ENCODE data around the gene MND1. TPM values are rescaled to one million over a fixed set of nuclear protein-coding genes. Genes with fewer than 3 reads are reported as not detected.

MND1 gene
- total RNA-seq (2014; rRNA removed; shearing (Covaris generic)) (59.4 and 67.9 TPM in 2 replicates), total RNA-seq (2022) (101 and 122 TPM in 2 replicates), Bru-seq, nascent RNA (percentile 93 among the genes with signal in this experiment), BruChase-seq, experiment 1, labeled RNA remaining after a 6-hour chase (percentile 91 among the genes with signal in this experiment), BruChase-seq, experiment 2, labeled RNA remaining after a 2-hour chase (percentile 90 among the genes with signal in this experiment)
- long read RNA-seq, transcript MND1-201 (8 exons, 968 nt): major isoform, 52 of 90 reads
- long read RNA-seq, partial matches to known transcripts: 11 of 90 reads
- long read RNA-seq, other reads (novel, unspliced or antisense): 25 of 90 reads

- Histone ChIP-seq H3K27ac (ENCODE audit: low read depth, low read length, poor library complexity, severe bottlenecking) (peak within 1 kb of the TSS; percentile 100), H3K9me3 (ENCODE audit: low read length) (no peaks in the 10 kb centered on the region), H4K20me1 (ENCODE audit: insufficient read depth, low read length) (no peaks in the 10 kb centered on the region), H3K36me3 (ENCODE audit: insufficient read depth, low read length) (peaks cover 10% of the 10 kb centered on the region), H3K9me2 (ENCODE audit: insufficient read depth, low read length) (no peaks in the 10 kb centered on the region), H3K4me3 (ENCODE audit: low read depth, low read length, poor library complexity, severe bottlenecking) (peak within 1 kb of the TSS; percentile 87), H3K4me1 (ENCODE audit: insufficient read depth, low read length, poor library complexity, severe bottlenecking) (peaks cover 80% of the 10 kb centered on the region), H2AFZ (ENCODE audit: low read length) (peak within 1 kb of the TSS; percentile 55; the same call in 1 of the 2 replicates), H3K79me2 (ENCODE audit: insufficient read depth, low read depth, low read length) (peaks cover 59% of the 10 kb centered on the region), H3K4me2 (ENCODE audit: low read length) (peak within 1 kb of the TSS; percentile 94)
- TSS peak; percentile 52 for BruUV-seq (replicated peaks)
- ChIA-PET POLR2A (interaction anchor here (0.6 to 6.3 kb wide), 16 partner anchors 60 to 303 kb away, joined by 3 to 168 read pairs (median 4); partner anchors contain the start of gene TMEM131L), CTCF (ENCODE audit: unreplicated experiment) (interaction anchor here (0.6 to 0.9 kb wide), 2 partner anchors 248 to 1301 kb away, joined by 4 to 8 read pairs; no protein-coding TSS in a partner anchor)
- DNase-seq (ENCODE audit: low spot score): peak; percentile 95
- intact Hi-C loops (cut with micrococcal nuclease; ENCODE audit: unreplicated experiment): loop anchor here (1.0 to 5.0 kb wide), 6 partner anchors 82 to 408 kb away; no protein-coding TSS in a partner anchor
- TF ChIP-seq EZH2phosphoT487 (IDR thresholded peaks at IDR 0.05; ENCODE audit: borderline replicate concordance, low read depth, low read length) (no peak), CTCF (conservative IDR thresholded peaks at IDR 0.05; ENCODE audit: low read length) (peak; percentile 90)
Measured at GRCh38 chr4:153344131-153345011, at the start of gene MND1. TSS of gene MND1 (plus strand) at chr4:153344688. CDS start at chr4:153344738, 50 bp downstream.

GRCh38 chr4:153295131-153295755, 49.2 kb upstream of the MND1 start:
- POLR2A ChIA-PET: interaction anchor here (0.5 kb wide), 1 partner anchor 10 kb away, joined by 3 read pairs; no protein-coding TSS in a partner anchor
- Histone ChIP-seq H3K9me3 (ENCODE audit: low read length) (no peaks in the 10 kb centered on the region), H3K4me2 (ENCODE audit: low read length) (no peak overlapping the region), H3K36me3 (ENCODE audit: insufficient read depth, low read length) (no peaks in the 10 kb centered on the region), H3K4me3 (ENCODE audit: low read depth, low read length, poor library complexity, severe bottlenecking) (no peak overlapping the region), H3K4me1 (ENCODE audit: insufficient read depth, low read length, poor library complexity, severe bottlenecking) (no peaks in the 10 kb centered on the region), H4K20me1 (ENCODE audit: insufficient read depth, low read length) (no peaks in the 10 kb centered on the region), H3K79me2 (ENCODE audit: insufficient read depth, low read depth, low read length) (no peaks in the 10 kb centered on the region), H3K9me2 (ENCODE audit: insufficient read depth, low read length) (no peaks in the 10 kb centered on the region), H2AFZ (ENCODE audit: low read length) (no peak overlapping the region), H3K27ac (ENCODE audit: low read depth, low read length, poor library complexity, severe bottlenecking) (no peak overlapping the region)
- CTCF ChIA-PET (ENCODE audit: unreplicated experiment): no interaction called here
- DNase-seq (ENCODE audit: low spot score): no peak
- BruUV-seq (replicated peaks): no TSS peak
- intact Hi-C loops (cut with micrococcal nuclease; ENCODE audit: unreplicated experiment): no loop called here
- TF ChIP-seq CTCF (conservative IDR thresholded peaks at IDR 0.05; ENCODE audit: low read length): no peak
- no peak for TF ChIP-seq EZH2phosphoT487 (IDR thresholded peaks at IDR 0.05; ENCODE audit: borderline replicate concordance, low read depth, low read length)

Measured in OCI-LY7 (cell line).